DND-41 (cell line): ENCODE results near the gene DLG2.

Experiments used
- ATAC-seq: fragments of 200-7000 bp; cut with Tn5 transposase; 3 replicates; pipeline ENCODE4 v1.9.1; 2021; ENCODE audit warnings: low read depth; ENCODE audit not compliant: insufficient read depth
- DNase-seq: peaks from one replicate; pipeline ENCODE4 v3.0.0-alpha.2; 2020
- H2AFZ ChIP-seq: 2 replicates; pipeline ENCODE4 v1.6.0; 2012; ENCODE audit warnings: low read depth, low read length
- H3K27ac ChIP-seq: 2 replicates; pipeline ENCODE4 v1.5.1; 2012; ENCODE audit warnings: low read length, inconsistent platforms
- H3K27me3 ChIP-seq: fragments of 200-600 bp; sonication (generic); 2 replicates; pipeline ENCODE4 v1.6.0; 2012; ENCODE audit warnings: low read length, mild to moderate bottlenecking, inconsistent platforms; ENCODE audit not compliant: insufficient read depth, poor library complexity
- H3K36me3 ChIP-seq: 2 replicates; pipeline ENCODE4 v1.5.1; 2012; ENCODE audit warnings: low read length, inconsistent platforms; ENCODE audit not compliant: insufficient read depth
- H3K4me1 ChIP-seq: 2 replicates; pipeline ENCODE4 v1.5.1; 2012; ENCODE audit warnings: mild to moderate bottlenecking, low read length; ENCODE audit not compliant: insufficient read depth
- H3K4me2 ChIP-seq: 2 replicates; pipeline ENCODE4 v1.6.0; 2012; ENCODE audit warnings: mild to moderate bottlenecking, moderate library complexity, low read length, inconsistent platforms; ENCODE audit not compliant: insufficient read depth
- H3K4me3 ChIP-seq, 2 experiments: fragments of 200-600 bp in 1 of 2; shearing (Covaris generic) in 1 of 2; 2 replicates each; pipeline ENCODE4 v1.5.1; 2012 to 2016; ENCODE audit warnings: inconsistent platforms in 2 of 2, low read length in 2 of 2, mild to moderate bottlenecking in 2 of 2, low read depth in 1 of 2, moderate library complexity in 1 of 2
- H3K79me2 ChIP-seq: 2 replicates; pipeline ENCODE4 v1.6.0; 2012; ENCODE audit warnings: low read length, inconsistent platforms; ENCODE audit not compliant: insufficient read depth
- H3K9ac ChIP-seq: 2 replicates; pipeline ENCODE4 v1.6.0; 2012; ENCODE audit warnings: low read depth, mild to moderate bottlenecking, inconsistent platforms, low read length, moderate library complexity
- H3K9me3 ChIP-seq: 2 replicates; pipeline ENCODE4 v1.5.1; 2012; ENCODE audit warnings: low read length, moderate library complexity, mild to moderate bottlenecking, inconsistent platforms; ENCODE audit not compliant: insufficient read depth, severe bottlenecking
- H4K20me1 ChIP-seq: 2 replicates; pipeline ENCODE4 v1.6.0; 2012; ENCODE audit warnings: low read length; ENCODE audit not compliant: insufficient read depth
- CTCF ChIP-seq: IDR thresholded peaks from 2 replicates; pipeline ENCODE4 v1.5.1; 2012; ENCODE audit warnings: borderline replicate concordance, low read length, moderate library complexity, mild to moderate bottlenecking; ENCODE audit not compliant: poor library complexity, severe bottlenecking; ENCODE audit errors: extremely low read depth
- EZH2 ChIP-seq: IDR thresholded peaks from 3 replicates; pipeline ENCODE4 v1.6.1; 2012; ENCODE audit warnings: borderline replicate concordance, low read depth, mild to moderate bottlenecking, moderate library complexity, low read length, inconsistent platforms; ENCODE audit not compliant: severe bottlenecking

Gene DLG2

GRCh38 chr11:83924795-83925542 lies 1702.2 kb downstream of the DLG2 start:
- TF ChIP-seq CTCF: no peak
- H2AFZ ChIP-seq: no peak overlapping the region
- H3K79me2 ChIP-seq: no peaks in the 10 kb centered on the region
- H3K9me3 ChIP-seq: no peaks in the 10 kb centered on the region
- no peaks in the 10 kb centered on the region for H3K27me3 ChIP-seq
- no peaks in the 10 kb centered on the region for H4K20me1 ChIP-seq
- DNase-seq: no peak
- H3K9ac ChIP-seq: no peak overlapping the region
- H3K4me2 ChIP-seq: no peak overlapping the region
- H3K36me3 ChIP-seq: no peaks in the 10 kb centered on the region
- H3K27ac ChIP-seq: no peak overlapping the region
- H3K4me1 ChIP-seq: no peaks in the 10 kb centered on the region
- no peak for ATAC-seq
- H3K4me3 ChIP-seq: no peak overlapping the region

DNA sequence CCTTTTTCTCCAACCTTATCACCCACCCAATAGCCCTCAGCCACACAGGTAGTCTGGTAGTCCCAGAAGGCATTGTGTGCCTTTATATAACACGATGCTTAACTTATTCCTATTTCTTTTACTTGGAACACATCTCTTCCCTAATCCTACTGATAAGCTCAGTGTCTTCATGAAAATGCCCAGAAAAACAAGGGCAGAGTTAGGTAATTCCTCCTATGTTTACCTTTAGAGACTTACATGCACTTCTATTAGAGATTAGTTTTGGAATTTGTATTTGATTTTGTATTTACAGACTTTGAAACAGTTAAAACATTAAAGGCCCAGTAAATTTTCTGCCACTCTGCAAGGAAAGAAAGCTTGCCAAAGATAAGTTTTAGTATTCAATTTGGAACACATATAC lies 1703.2 kb downstream of the DLG2 start:
- no peak overlapping the region for H3K4me2 ChIP-seq
- no peak overlapping the region for H2AFZ ChIP-seq
- no peaks in the 10 kb centered on the region for H3K79me2 ChIP-seq
- no peaks in the 10 kb centered on the region for H3K27me3 ChIP-seq
- ATAC-seq: no peak
- DNase-seq: no peak
- no peaks in the 10 kb centered on the region for H4K20me1 ChIP-seq
- H3K36me3 ChIP-seq: no peaks in the 10 kb centered on the region
- no peaks in the 10 kb centered on the region for H3K4me1 ChIP-seq
- H3K27ac ChIP-seq: no peak overlapping the region
- no peak overlapping the region for H3K9ac ChIP-seq
- TF ChIP-seq EZH2: no peak
- TF ChIP-seq CTCF: no peak
- no peaks in the 10 kb centered on the region for H3K9me3 ChIP-seq
- H3K4me3 ChIP-seq: no peak overlapping the region

DNA sequence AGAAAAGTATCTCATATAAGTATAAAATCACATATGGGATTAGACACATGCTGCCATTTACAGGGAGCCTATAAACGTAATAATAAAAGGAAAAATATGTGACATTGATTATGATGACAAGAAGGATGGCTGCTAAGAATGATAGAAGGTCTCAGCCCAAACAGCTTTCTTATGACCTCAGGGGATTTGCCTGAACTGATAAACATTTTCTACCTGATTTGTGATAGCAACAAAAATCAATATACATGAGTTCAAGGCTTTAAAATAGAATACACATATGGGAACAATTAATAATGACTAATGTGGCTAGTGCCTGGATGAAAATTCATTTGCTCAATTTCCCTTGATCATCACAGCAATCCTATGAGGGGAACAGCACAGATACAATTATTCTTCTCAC lies 1704.2 kb downstream of the DLG2 start:
- ATAC-seq (no peak), DNase-seq (no peak)
- no peaks in the 10 kb centered on the region for H3K36me3 ChIP-seq

More for the DNA sequence above, 1704.2 kb downstream of the DLG2 start:
- Histone ChIP-seq H4K20me1 (no peaks in the 10 kb centered on the region), H2AFZ (no peak overlapping the region), H3K27me3 (no peaks in the 10 kb centered on the region), H3K4me2 (no peak overlapping the region), H3K9ac (no peak overlapping the region), H3K27ac (no peak overlapping the region), H3K4me1 (no peaks in the 10 kb centered on the region), H3K79me2 (no peaks in the 10 kb centered on the region), H3K4me3 (no peak overlapping the region), H3K9me3 (no peaks in the 10 kb centered on the region)
- no peak for TF ChIP-seq EZH2
- TF ChIP-seq CTCF: no peak
